ENCODE results near the gene RASL10A.

- TF ChIP-seq EZH2 (IDR thresholded peaks at IDR 0.05; ENCODE audit: low read length, missing control alignments): no peak
- no peak for TF ChIP-seq CTCF (conservative IDR thresholded peaks at IDR 0.05 in 1 of 2, IDR thresholded peaks at IDR 0.05 in 1 of 2; ENCODE audit: low read depth in 1 of 2, low read length in 2 of 2)
These were observed 22.9 kb upstream of the RASL10A start for GRCh38 chr22:29338398-29338797.

All from fibroblast of lung (primary cell).